Stimulated activated CD4-positive, alpha-beta T cell treated with anti-CD3 and anti-CD28 coated beads, TNF-alpha, amount 100 ng/mL, for 24 hours (primary cell): ENCODE data around the gene ZNF280D.
"Not testable (repeated sequence)": the region's sequence is repeated elsewhere in the genome, so short reads cannot be mapped to it uniquely, and the experiment has no call there.

Experiments
- DNase-seq, 3 experiments: peaks; one replicate each; pipeline ENCODE4 v3.0.0-alpha.2; 2020; ENCODE audit warnings: low read depth in 3 of 3

The ZNF280D gene

GRCh38 chr15:56718560-56718959 lies 14.7 kb downstream of the ZNF280D start:
- no peak for DNase-seq

GRCh38 chr15:56716334-56716733 lies 17.0 kb downstream of the ZNF280D start:
- no peak for DNase-seq

GRCh38 chr15:56715220-56715619 lies 18.1 kb downstream of the ZNF280D start:
- no peak for DNase-seq

- not testable (repeated sequence) for DNase-seq
Observed at GRCh38 chr15:56709502-56709901, 23.8 kb downstream of the ZNF280D start.

- no peak for DNase-seq
Observed at GRCh38 chr15:56699743-56700142, 33.6 kb downstream of the ZNF280D start.

- DNase-seq: no peak
Observed at GRCh38 chr15:56698270-56698669, 35.0 kb downstream of the ZNF280D start.

- DNase-seq: no peak
Observed at GRCh38 chr15:56693761-56694160, 39.5 kb downstream of the ZNF280D start.

GRCh38 chr15:56690733-56691132 lies 42.6 kb downstream of the ZNF280D start:
- no peak for DNase-seq

- DNase-seq: no peak
Observed at GRCh38 chr15:56683908-56684307, 49.4 kb downstream of the ZNF280D start.

- DNase-seq: no peak
Observed at GRCh38 chr15:56681113-56681512, 52.2 kb downstream of the ZNF280D start.

- DNase-seq: no peak
Observed at GRCh38 chr15:56679225-56679624, 54.1 kb downstream of the ZNF280D start.

GRCh38 chr15:56678571-56678970 lies 54.7 kb downstream of the ZNF280D start:
- DNase-seq: no peak

GRCh38 chr15:56677271-56677670 lies 56.0 kb downstream of the ZNF280D start:
- DNase-seq: no peak

- DNase-seq: no peak
Observed at GRCh38 chr15:56675930-56676329, 57.4 kb downstream of the ZNF280D start.

- DNase-seq: no peak
Observed at GRCh38 chr15:56674857-56675256, 58.5 kb downstream of the ZNF280D start.

GRCh38 chr15:56672721-56673120 lies 60.6 kb downstream of the ZNF280D start:
- DNase-seq: no peak

GRCh38 chr15:56667517-56667916 lies 65.8 kb downstream of the ZNF280D start:
- DNase-seq: no peak

GRCh38 chr15:56660943-56661342 lies 72.4 kb downstream of the ZNF280D start:
- no peak for DNase-seq

GRCh38 chr15:56659197-56659596 lies 74.1 kb downstream of the ZNF280D start:
- DNase-seq: no peak

- no peak for DNase-seq
Observed at GRCh38 chr15:56654624-56655023, 78.7 kb downstream of the ZNF280D start.

- no peak for DNase-seq
Observed at GRCh38 chr15:56654216-56654615, 79.1 kb downstream of the ZNF280D start.

- DNase-seq: no peak
Observed at GRCh38 chr15:56653787-56654186, 79.5 kb downstream of the ZNF280D start.

GRCh38 chr15:56653107-56653506 lies 80.2 kb downstream of the ZNF280D start:
- no peak for DNase-seq

- DNase-seq: no peak
Observed at GRCh38 chr15:56648311-56648710, 85.0 kb downstream of the ZNF280D start.

- no peak for DNase-seq
Observed at GRCh38 chr15:56640549-56640948, 92.8 kb downstream of the ZNF280D start.
